SK-N-MC (cell line): ENCODE measurements around the gene ULBP3.

Experiments
- EZH2 ChIP-seq: fragments of 200-600 bp; sonication (generic); IDR thresholded peaks from one replicate; pipeline ENCODE4 v1.6.1; 2017; ENCODE audit warnings: antibody characterized with exemption
- POLR2AphosphoS5 ChIP-seq: IDR thresholded peaks from 2 replicates; pipeline ENCODE4 v1.6.1; 2012; ENCODE audit warnings: mild to moderate bottlenecking, low read depth, low read length, borderline replicate concordance

DNA sequence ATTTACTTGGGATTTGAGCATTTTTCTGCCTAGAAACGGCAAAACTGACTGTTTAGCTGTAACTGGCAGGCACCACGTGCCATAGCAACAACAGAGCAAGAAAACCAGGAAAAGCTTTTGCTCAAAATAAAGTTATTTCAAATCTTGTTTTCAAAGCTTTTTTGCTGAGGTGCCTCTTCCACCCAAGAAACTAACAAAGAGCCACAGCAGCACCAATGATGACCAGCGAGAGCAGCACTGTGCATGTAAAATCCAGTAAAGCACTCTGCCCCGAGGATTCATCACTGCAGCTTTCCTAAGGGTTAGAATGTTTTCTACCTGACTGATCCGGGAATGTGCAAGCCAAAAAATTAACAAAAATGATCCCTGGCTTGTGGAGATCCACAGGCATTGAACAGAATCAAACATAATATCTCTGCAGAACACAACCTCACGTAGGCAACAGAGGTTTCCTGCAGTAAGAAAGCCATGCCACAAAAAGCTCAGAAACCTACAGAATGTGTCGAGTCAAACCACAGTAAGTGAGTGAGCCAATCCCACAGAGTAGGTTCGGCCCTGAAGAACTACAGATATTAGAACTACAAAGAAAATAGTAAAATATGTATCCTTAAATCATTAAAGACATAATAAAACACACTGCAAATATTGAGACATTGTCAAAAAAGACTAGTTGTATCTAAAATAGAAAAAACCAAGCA, 7.4 kb upstream of the ULBP3 start:
- TF ChIP-seq POLR2AphosphoS5 (no peak), EZH2 (no peak)
